K562 (cell line): Measurements from ENCODE around the gene HSPA1B. TPM values are rescaled to one million over a fixed set of nuclear protein-coding genes. Genes with fewer than 3 reads are reported as not detected.

ENCODE experiments used
- ATAC-seq: fragments of 200-7000 bp; cut with Tn5 transposase; 3 replicates; pipeline ENCODE4 v1.9.1; 2020; ENCODE audit warnings: moderate library complexity
- BruUV-seq: library from RNA; stranded (reverse); fragments of 400-500 nt; replicated peaks from 2 replicates; lab custom pipeline; 2021; lab: Mats Ljungman, UMichigan
- CTCF ChIA-PET: fragments of 300-600 bp; formaldehyde crosslinking; extraction: SDS; loops from one replicate; lab custom pipeline; 2021; ENCODE audit warnings: low intra/inter-chr PET ratio; lab: Yijun Ruan, JAX
- POLR2A ChIA-PET: fragments of 300-600, 350-650 bp; sonication (Branson Sonifier 250); formaldehyde crosslinking; extraction: SDS; loops from one replicate; lab custom pipeline; 2021; ENCODE audit warnings: antibody characterized with exemption, inconsistent platforms; lab: Yijun Ruan, JAX
- DNase-seq, 4 experiments: peaks; one replicate each; pipeline versions ENCODE4 v3.0.0 to v3.0.0-alpha.2; 2011 to 2018; ENCODE audit warnings: low spot score in 3 of 4, mixed read lengths in 3 of 4; ENCODE audit errors: extremely low read depth in 1 of 4
- FAIRE-seq: peaks from 2 replicates; lab custom pipeline; 2011; peaks lifted over from hg19 to GRCh38; lab: Jason Lieb, UNC
- H2AFZ ChIP-seq: 2 replicates; pipeline ENCODE4 v1.6.0; 2011; ENCODE audit warnings: low read depth, low read length, control low read depth, inconsistent platforms
- H3K27ac ChIP-seq: fragments of 200-600 bp; 3 replicates; pipeline ENCODE4 v1.8.0; 2011; ENCODE audit warnings: low read depth, mild to moderate bottlenecking, control low read depth, inconsistent platforms, low read length, moderate library complexity, mixed read lengths; ENCODE audit errors: extremely low read depth
- H3K27me3 ChIP-seq, 2 experiments: fragments of 300-600 bp in 1 of 2; 2 replicates in 1 of 2; 3 replicates in 1 of 2; pipeline versions ENCODE4 v1.6.0 to v1.8.0; 2011; ENCODE audit warnings: inconsistent platforms in 2 of 2, low read length in 2 of 2, mild to moderate bottlenecking in 1 of 2, mixed read lengths in 1 of 2, moderate library complexity in 1 of 2; ENCODE audit not compliant: control insufficient read depth in 2 of 2, insufficient read depth in 2 of 2
- H3K36me3 ChIP-seq: fragments of 300-600 bp; 3 replicates; pipeline ENCODE4 v1.8.0; 2011; ENCODE audit warnings: mild to moderate bottlenecking, low read length, inconsistent platforms; ENCODE audit not compliant: control insufficient read depth, insufficient read depth
- H3K4me1 ChIP-seq, 2 experiments: fragments of 200-600 bp in 1 of 2; replicated peaks in 1 of 2; 2 replicates in 1 of 2; 3 replicates in 1 of 2; pipeline versions ENCODE4 v1.5.1 to v1.8.0; 2011; ENCODE audit warnings: inconsistent platforms in 2 of 2, low read length in 2 of 2, mild to moderate bottlenecking in 1 of 2, mixed read lengths in 1 of 2, moderate library complexity in 1 of 2; ENCODE audit not compliant: control insufficient read depth in 2 of 2, insufficient read depth in 2 of 2
- H3K4me2 ChIP-seq: 2 replicates; pipeline ENCODE4 v1.6.1; 2011; ENCODE audit warnings: low read length, control low read depth, inconsistent platforms, mixed read lengths; ENCODE audit not compliant: insufficient read depth
- H3K4me3 ChIP-seq: fragments of 200-600 bp; sonication (generic), shearing (Covaris generic); 2 replicates; pipeline ENCODE4 v1.5.1; 2016; ENCODE audit warnings: control low read depth, inconsistent platforms
- H3K79me2 ChIP-seq: fragments of 200-600 bp; 3 replicates; pipeline ENCODE4 v1.8.0; 2011; ENCODE audit warnings: low read length, inconsistent platforms; ENCODE audit not compliant: control insufficient read depth, insufficient read depth
- H3K9ac ChIP-seq, 2 experiments: 2 replicates each; pipeline versions ENCODE4 v1.6.0 to v1.6.1; 2011; ENCODE audit warnings: low read depth in 2 of 2, low read length in 2 of 2, control low read depth in 1 of 2, inconsistent platforms in 1 of 2, mild to moderate bottlenecking in 1 of 2, mixed read lengths in 1 of 2; ENCODE audit not compliant: insufficient read depth in 1 of 2
- H3K9me1 ChIP-seq: one replicate; pipeline ENCODE4 v1.6.0; 2011; ENCODE audit warnings: inconsistent platforms, mild to moderate bottlenecking, low read length, moderate library complexity; ENCODE audit not compliant: control insufficient read depth, insufficient read depth
- H3K9me3 ChIP-seq: replicated peaks from 2 replicates; pipeline ENCODE4 v1.5.1; 2011; ENCODE audit warnings: low read depth, low read length, inconsistent platforms; ENCODE audit not compliant: control insufficient read depth, insufficient read depth
- H4K20me1 ChIP-seq: replicated peaks from 2 replicates; pipeline ENCODE4 v1.6.1; 2011; ENCODE audit warnings: low read length, inconsistent platforms, mixed read lengths; ENCODE audit not compliant: control insufficient read depth, insufficient read depth
- HMGXB4 ChIP-seq: sonication (generic); formaldehyde crosslinking; IDR thresholded peaks from 2 replicates; pipeline ENCODE4 v1.8.1; 2023; ENCODE audit warnings: mild to moderate bottlenecking, missing genetic modification reagents
- POLR2A ChIP-seq: fragments of 450-650 bp; conservative IDR thresholded peaks from 2 replicates; pipeline ENCODE4 v1.6.1; 2016
- POLR2B ChIP-seq: fragments of 450-650 bp; IDR thresholded peaks from 2 replicates; pipeline ENCODE4 v1.6.1; 2018; ENCODE audit warnings: low read depth; ENCODE audit not compliant: partially characterized antibody
- POLR2G ChIP-seq: fragments of 200-400 bp; formaldehyde crosslinking; IDR thresholded peaks from 2 replicates; pipeline ENCODE4 v1.6.1; 2017; ENCODE audit warnings: low read depth, mild to moderate bottlenecking, antibody characterized with exemption, low read length, moderate library complexity
- RBFOX2 ChIP-seq: fragments of 200-400 bp; formaldehyde crosslinking; IDR thresholded peaks from 2 replicates; pipeline ENCODE4 v1.6.1; 2017; ENCODE audit warnings: low read depth, mild to moderate bottlenecking, low read length, moderate library complexity
- TFAP4 ChIP-seq: sonication (generic); formaldehyde crosslinking; IDR thresholded peaks from 2 replicates; pipeline ENCODE4 v1.8.0; 2022; ENCODE audit warnings: missing genetic modification reagents, mild to moderate bottlenecking, moderate library complexity, borderline replicate concordance
- ZNF124 ChIP-seq: sonication (generic); formaldehyde crosslinking; IDR thresholded peaks from 2 replicates; pipeline ENCODE4 v1.8.1; 2022; ENCODE audit warnings: missing genetic modification reagents
- ZNF695 ChIP-seq: fragments of 450-650 bp; formaldehyde crosslinking; IDR thresholded peaks from 2 replicates; pipeline ENCODE4 v1.4.0; 2020; ENCODE audit warnings: mild to moderate bottlenecking, moderate library complexity
- WGBS: fragments of 100-300 bp; shearing (Covaris generic); methylation state at CpG from one replicate; pipeline ENCODE4 v1.1.6; 2016; ENCODE audit warnings: low coverage, mixed read lengths; ENCODE audit not compliant: insufficient coverage; ENCODE audit errors: missing lambda C conversion rate; 5-methylcytosine and 5-hydroxymethylcytosine counted together
- in situ Hi-C: fragments of 300-500 bp; cut with MboI; formaldehyde crosslinking; loops from 4 replicates; pipeline ENCODE4 v1.15.0; 2018; ENCODE audit warnings: inconsistent platforms, mixed read lengths
- intact Hi-C: fragments of 100-400 bp; cut with micrococcal nuclease; formaldehyde crosslinking; loops from 2 replicates; pipeline ENCODE4 v1.14.2; 2022
- polyA plus RNA-seq, 8 experiments: library from polyadenylated mRNA; depleted of rRNA in 4 of 8; stranded (reverse) in 5 of 8; unstranded in 3 of 8; fragments of >200 nt; fragmentation: Nextera tagmentation in 2 of 8; fragmentation: Illumina TruSeq in 1 of 8; extraction: Ambion mirVana in 2 of 8; extraction: Trizol in 1 of 8; gene quantifications; 2 replicates each; pipeline versions ENCODE4 v1.2.1 to v1.2.3, GENCODE V29; 2011 to 2014; ENCODE audit warnings: inconsistent platforms in 1 of 8, missing spikeins in 1 of 8
- total RNA-seq, 7 experiments: library from RNA; depleted of rRNA in 6 of 7; stranded (reverse); fragments of >200 nt in 6 of 7; fragmentation: Illumina TruSeq in 2 of 7; extraction: Trizol in 2 of 7; gene quantifications; 2 replicates each; pipeline versions ENCODE4 v1.2.1 to v1.2.3, GENCODE V29; 2011 to 2021; ENCODE audit warnings: low replicate concordance in 1 of 7

HSPA1B gene
- total and polyA plus RNA-seq, 9 of the 15 experiments (the other 6 are each of a cell fraction or from before 2014, with no cell fraction given): 0.27 to 227 (median 51.2) TPM

GRCh38 chr6:31780507-31781243 is 46.9 kb upstream of the HSPA1B start:
- in situ Hi-C loops: no loop called here

More at GRCh38 chr6:31780507-31781243, 46.9 kb upstream of the HSPA1B start:
- no peak overlapping the region for H3K27ac ChIP-seq
- no peak for DNase-seq
- H2AFZ ChIP-seq: no peak overlapping the region
- H3K79me2 ChIP-seq: no peaks in the 10 kb centered on the region
- no peaks in the 10 kb centered on the region for H4K20me1 ChIP-seq
- peaks cover 6% of the 10 kb centered on the region for H3K9me1 ChIP-seq
- TF ChIP-seq POLR2G: peak; percentile 44; the same call in 1 of the 2 replicates
- TF ChIP-seq POLR2A: peak; percentile 52; the same call in 1 of the 2 replicates
- peak; percentile 4 for TF ChIP-seq POLR2B
- TF ChIP-seq ZNF695 (CRISPR knock-in tag): no peak
- peak; percentile 52; the same call in 1 of the 2 replicates for TF ChIP-seq RBFOX2
- TF ChIP-seq HMGXB4 (CRISPR knock-in tag): 0 out of 2 replicates have a peak, but pooled peaks have one; percentile 25
- peak; percentile 41; the same call in 1 of the 2 replicates for TF ChIP-seq TFAP4 (CRISPR knock-in tag)
- no peak for TF ChIP-seq ZNF124
- ChIA-PET CTCF (no interaction called here), POLR2A (interaction anchor here (0.6 to 5.5 kb wide), 10 partner anchors 9 to 56 kb away, joined by 3 to 47 read pairs (median 4); partner anchors contain the start of genes HSPA1B, LSM2 and VARS1)
- no peaks in the 10 kb centered on the region for H3K9me3 ChIP-seq
- peaks cover 28 to 66% of the 10 kb centered on the region in 2 experiments for H3K4me1 ChIP-seq
- H3K27me3 ChIP-seq: no peaks in the 10 kb centered on the region
- no peak for ATAC-seq
- no peak for FAIRE-seq
- peak overlapping the region in 1 of 2 experiments; percentile 26; a peak in 2 of 4 replicates for H3K9ac ChIP-seq
- no peak overlapping the region for H3K4me2 ChIP-seq
- no peak overlapping the region for H3K4me3 ChIP-seq
- intact Hi-C loops: no loop called here
- no TSS peak for BruUV-seq
- H3K36me3 ChIP-seq: peaks cover 83% of the 10 kb centered on the region; the same call in 2 of the 3 replicates
- 85% methylated on average over 20 of the region's 20 CpGs for WGBS
